ENCODE results near the gene SOS2. TPM values are rescaled to one million over a fixed set of nuclear protein-coding genes. Genes with fewer than 3 reads are reported as not detected.

SOS2 gene
- total and polyA plus RNA-seq, 4 donors = 3.1 to 20.1 (median 9.1) TPM

DNA sequence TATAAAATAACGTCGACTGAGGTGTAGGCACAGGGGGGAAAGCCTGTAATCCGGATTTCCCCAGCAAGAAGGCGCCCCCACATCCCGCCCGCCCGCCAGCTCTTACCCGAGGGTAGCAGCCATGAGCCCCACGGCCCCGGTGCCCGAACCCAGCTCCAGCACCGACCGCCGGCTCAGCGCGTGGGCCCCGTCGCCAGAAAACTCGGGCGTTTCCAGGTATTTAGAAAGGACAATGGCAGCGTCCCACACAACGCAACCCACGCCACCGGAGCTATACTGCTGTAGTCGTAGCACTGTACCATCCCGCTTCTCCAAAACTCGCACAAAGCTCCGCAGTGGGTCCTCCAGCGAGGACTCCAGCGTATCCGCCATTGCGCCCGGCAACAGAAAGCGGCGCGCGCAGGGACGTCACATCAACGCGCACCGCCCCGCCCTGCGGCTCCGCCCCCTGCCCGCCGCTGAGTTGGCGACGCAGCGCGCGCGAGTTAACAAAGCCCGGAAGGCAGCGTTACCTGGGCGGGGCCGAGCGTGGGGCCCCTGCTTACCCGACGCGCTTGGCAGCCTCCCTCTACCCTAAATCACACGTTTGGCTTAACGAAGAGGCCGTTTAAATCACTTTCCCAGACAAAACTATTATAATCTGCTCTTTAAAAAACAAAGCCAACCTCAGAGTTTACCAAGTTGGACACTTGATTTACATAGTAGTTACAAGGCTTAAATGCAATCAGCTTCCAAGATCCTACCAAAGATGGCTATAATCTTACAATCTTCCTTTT lies 115.0 kb downstream of the SOS2 start, which contains the start of gene VCPKMT (continued):
- no peak for TF ChIP-seq CTCF (IDR thresholded peaks at IDR 0.05; ENCODE audit: low read depth, low read length, missing input control)
- no peak for TF ChIP-seq RXRA (IDR thresholded peaks at IDR 0.05)
- TF ChIP-seq HNF4G (IDR thresholded peaks at IDR 0.05) = no peak
- no peak for TF ChIP-seq FOXA2 (IDR thresholded peaks at IDR 0.05)
- TF ChIP-seq, protein P1, sequence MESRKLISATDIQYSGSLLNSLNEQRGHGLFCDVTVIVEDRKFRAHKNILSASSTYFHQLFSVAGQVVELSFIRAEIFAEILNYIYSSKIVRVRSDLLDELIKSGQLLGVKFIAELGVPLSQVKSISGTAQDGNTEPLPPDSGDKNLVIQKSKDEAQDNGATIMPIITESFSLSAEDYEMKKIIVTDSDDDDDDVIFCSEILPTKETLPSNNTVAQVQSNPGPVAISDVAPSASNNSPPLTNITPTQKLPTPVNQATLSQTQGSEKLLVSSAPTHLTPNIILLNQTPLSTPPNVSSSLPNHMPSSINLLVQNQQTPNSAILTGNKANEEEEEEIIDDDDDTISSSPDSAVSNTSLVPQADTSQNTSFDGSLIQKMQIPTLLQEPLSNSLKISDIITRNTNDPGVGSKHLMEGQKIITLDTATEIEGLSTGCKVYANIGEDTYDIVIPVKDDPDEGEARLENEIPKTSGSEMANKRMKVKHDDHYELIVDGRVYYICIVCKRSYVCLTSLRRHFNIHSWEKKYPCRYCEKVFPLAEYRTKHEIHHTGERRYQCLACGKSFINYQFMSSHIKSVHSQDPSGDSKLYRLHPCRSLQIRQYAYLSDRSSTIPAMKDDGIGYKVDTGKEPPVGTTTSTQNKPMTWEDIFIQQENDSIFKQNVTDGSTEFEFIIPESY (IDR thresholded peaks at IDR 0.05) = no peak
- peak; percentile 45 to 54 for TF ChIP-seq RAD21 (IDR thresholded peaks at IDR 0.05)
- TF ChIP-seq NR2F2 (IDR thresholded peaks at IDR 0.05) = no peak
- TF ChIP-seq YY1 (IDR thresholded peaks at IDR 0.05) = peak; percentile 98

DNA sequence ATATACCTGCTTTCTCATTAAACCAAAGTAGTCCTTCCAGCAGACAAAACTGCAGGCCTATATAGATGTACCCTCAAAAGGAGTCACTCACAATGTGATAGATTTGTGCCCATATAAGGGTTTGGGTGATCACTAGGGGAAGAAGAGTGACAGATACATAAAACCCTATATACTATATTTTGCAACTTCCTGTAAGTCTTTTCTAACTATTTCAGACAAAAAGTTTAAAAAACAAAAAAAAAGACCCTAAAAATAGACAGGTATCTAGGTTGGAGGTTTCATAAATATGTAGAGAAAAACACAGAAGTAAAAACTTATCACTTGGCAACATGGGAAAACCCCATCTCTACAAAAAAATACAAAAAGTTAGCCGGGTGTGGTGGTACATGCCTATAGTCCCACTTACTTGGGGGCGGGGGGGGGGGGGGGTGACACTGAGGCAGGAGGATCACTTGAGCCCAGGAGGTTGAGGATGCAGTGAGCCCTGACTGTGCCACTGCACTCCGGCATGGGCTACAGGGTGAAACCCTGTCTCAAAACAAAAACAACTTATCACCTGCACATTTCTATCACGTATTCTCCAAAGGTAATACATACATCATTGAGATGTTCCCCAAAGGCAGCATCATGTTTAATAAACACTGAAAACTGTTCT lies 117.9 kb downstream of the SOS2 start:
- Histone ChIP-seq H3K36me3 (ENCODE audit: control insufficient read depth in 4 of 4, insufficient read depth in 3 of 4, low read depth in 1 of 4, low read length in 3 of 4) (peaks cover 0 to 40% (median 17%) of the 10 kb centered on the region in 4 donors), H3K27me3 (ENCODE audit: control insufficient read depth in 4 of 4, insufficient read depth in 4 of 4, low read length in 3 of 4) (no peaks in the 10 kb centered on the region), H3K9me3 (ENCODE audit: control insufficient read depth in 4 of 4, low read length in 3 of 4) (no peaks in the 10 kb centered on the region), H3K4me1 (ENCODE audit: control insufficient read depth in 4 of 4, insufficient read depth in 4 of 4, low read length in 3 of 4) (peaks cover 2 to 16% (median 12%) of the 10 kb centered on the region in 4 donors), H3K4me3 (ENCODE audit: low read depth in 1 of 3, low read length in 3 of 3) (no peak overlapping the region), H3K27ac (ENCODE audit: low read depth in 1 of 2, low read length in 2 of 2) (no peak overlapping the region), H3K9ac (ENCODE audit: low read depth in 1 of 2, low read length in 2 of 2) (no peak overlapping the region)
- no peak for TF ChIP-seq CTCF (IDR thresholded peaks at IDR 0.05; ENCODE audit: low read depth, low read length, missing input control)
- TF ChIP-seq JUND (IDR thresholded peaks at IDR 0.05) = no peak
- TF ChIP-seq RAD21 (IDR thresholded peaks at IDR 0.05) = no peak
- TF ChIP-seq, protein P1 (IDR thresholded peaks at IDR 0.05) = no peak
- TF ChIP-seq NR2F2 (IDR thresholded peaks at IDR 0.05) = no peak
- TF ChIP-seq, protein P2, sequence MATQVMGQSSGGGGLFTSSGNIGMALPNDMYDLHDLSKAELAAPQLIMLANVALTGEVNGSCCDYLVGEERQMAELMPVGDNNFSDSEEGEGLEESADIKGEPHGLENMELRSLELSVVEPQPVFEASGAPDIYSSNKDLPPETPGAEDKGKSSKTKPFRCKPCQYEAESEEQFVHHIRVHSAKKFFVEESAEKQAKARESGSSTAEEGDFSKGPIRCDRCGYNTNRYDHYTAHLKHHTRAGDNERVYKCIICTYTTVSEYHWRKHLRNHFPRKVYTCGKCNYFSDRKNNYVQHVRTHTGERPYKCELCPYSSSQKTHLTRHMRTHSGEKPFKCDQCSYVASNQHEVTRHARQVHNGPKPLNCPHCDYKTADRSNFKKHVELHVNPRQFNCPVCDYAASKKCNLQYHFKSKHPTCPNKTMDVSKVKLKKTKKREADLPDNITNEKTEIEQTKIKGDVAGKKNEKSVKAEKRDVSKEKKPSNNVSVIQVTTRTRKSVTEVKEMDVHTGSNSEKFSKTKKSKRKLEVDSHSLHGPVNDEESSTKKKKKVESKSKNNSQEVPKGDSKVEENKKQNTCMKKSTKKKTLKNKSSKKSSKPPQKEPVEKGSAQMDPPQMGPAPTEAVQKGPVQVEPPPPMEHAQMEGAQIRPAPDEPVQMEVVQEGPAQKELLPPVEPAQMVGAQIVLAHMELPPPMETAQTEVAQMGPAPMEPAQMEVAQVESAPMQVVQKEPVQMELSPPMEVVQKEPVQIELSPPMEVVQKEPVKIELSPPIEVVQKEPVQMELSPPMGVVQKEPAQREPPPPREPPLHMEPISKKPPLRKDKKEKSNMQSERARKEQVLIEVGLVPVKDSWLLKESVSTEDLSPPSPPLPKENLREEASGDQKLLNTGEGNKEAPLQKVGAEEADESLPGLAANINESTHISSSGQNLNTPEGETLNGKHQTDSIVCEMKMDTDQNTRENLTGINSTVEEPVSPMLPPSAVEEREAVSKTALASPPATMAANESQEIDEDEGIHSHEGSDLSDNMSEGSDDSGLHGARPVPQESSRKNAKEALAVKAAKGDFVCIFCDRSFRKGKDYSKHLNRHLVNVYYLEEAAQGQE (IDR thresholded peaks at IDR 0.05) = no peak
- 72% methylated on average over 4 of the region's 4 CpGs for WGBS
- no peak for DNase-seq (ENCODE audit: low spot score)
